Neural cell (in vitro differentiated cells): Measurements from ENCODE around the gene VLDLR. TPM values are rescaled to one million over a fixed set of nuclear protein-coding genes. Genes with fewer than 3 reads are reported as not detected.

Source experiments
- H2AFZ ChIP-seq: fragments of 200-600, 300-800 bp; sonication (generic), shearing (Covaris generic); 2 replicates; pipeline ENCODE4 v1.6.0; 2014; ENCODE audit warnings: low read depth, mild to moderate bottlenecking, antibody characterized with exemption, low read length, moderate library complexity
- H3F3A ChIP-seq: fragments of 200-600 bp; shearing (Covaris generic); 2 replicates; pipeline ENCODE4 v1.6.1; 2016; ENCODE audit warnings: mild to moderate bottlenecking, moderate library complexity, mixed read lengths, antibody characterized with exemption, low read length; ENCODE audit not compliant: insufficient read depth, poor library complexity, severe bottlenecking
- H3K27ac ChIP-seq: fragments of 200-600, 300-800 bp; sonication (generic), shearing (Covaris generic); 2 replicates; pipeline ENCODE4 v1.5.1; 2014; ENCODE audit warnings: mild to moderate bottlenecking, low read length, moderate library complexity
- H3K27me3 ChIP-seq: fragments of 300-800, 200-600 bp; sonication (generic), shearing (Covaris generic); 2 replicates; pipeline ENCODE4 v1.6.0; 2014; ENCODE audit warnings: mild to moderate bottlenecking, low read depth, low read length, moderate library complexity; ENCODE audit not compliant: insufficient read depth
- H3K36me3 ChIP-seq: fragments of 300-800, 200-600 bp; sonication (generic), shearing (Covaris generic); 2 replicates; pipeline ENCODE4 v1.5.1; 2014; ENCODE audit warnings: mild to moderate bottlenecking, antibody characterized with exemption, low read length, moderate library complexity; ENCODE audit not compliant: insufficient read depth
- H3K4me2 ChIP-seq: fragments of 300-800, 200-600 bp; sonication (generic), shearing (Covaris generic); 2 replicates; pipeline ENCODE4 v1.6.0; 2014; ENCODE audit warnings: mild to moderate bottlenecking, low read length
- H3K4me3 ChIP-seq: fragments of 300-800, 200-600 bp; sonication (generic), shearing (Covaris generic); 2 replicates; pipeline ENCODE4 v1.5.1; 2014; ENCODE audit warnings: mild to moderate bottlenecking, low read length, moderate library complexity
- H3K79me2 ChIP-seq: fragments of 200-600 bp; shearing (Covaris generic); replicated peaks from 2 replicates; pipeline ENCODE4 v1.6.0; 2014; ENCODE audit warnings: mild to moderate bottlenecking, low read length, moderate library complexity; ENCODE audit not compliant: insufficient read depth
- H3K9ac ChIP-seq: fragments of 300-800, 200-600 bp; sonication (generic), shearing (Covaris generic); 2 replicates; pipeline ENCODE4 v1.6.1; 2016; ENCODE audit warnings: mild to moderate bottlenecking, low read length, mixed read lengths
- H3K9me2 ChIP-seq: fragments of 200-600 bp; shearing (Covaris generic); 2 replicates; pipeline ENCODE4 v1.6.1; 2016; ENCODE audit warnings: mild to moderate bottlenecking, low read length, mixed read lengths; ENCODE audit not compliant: insufficient read depth
- H3K9me3 ChIP-seq: fragments of 200-600, 300-800 bp; sonication (generic), shearing (Covaris generic); 2 replicates; pipeline ENCODE4 v1.6.1; 2016; ENCODE audit warnings: mild to moderate bottlenecking, mixed run types, low read length, moderate library complexity, mixed read lengths
- H4K20me1 ChIP-seq: fragments of 200-600 bp; shearing (Covaris generic); 2 replicates; pipeline ENCODE4 v1.6.1; 2016; ENCODE audit warnings: mild to moderate bottlenecking, mixed run types; ENCODE audit not compliant: insufficient read depth
- CTCF ChIP-seq: fragments of 450-650 bp; IDR thresholded peaks from 2 replicates; pipeline ENCODE4 v1.5.1; 2014; ENCODE audit warnings: antibody characterized with exemption, mild to moderate bottlenecking, moderate library complexity; ENCODE audit not compliant: poor library complexity, severe bottlenecking
- EP300 ChIP-seq: fragments of 450-650 bp; conservative IDR thresholded peaks from 2 replicates; pipeline ENCODE4 v1.6.1; 2014; ENCODE audit warnings: antibody characterized with exemption, mild to moderate bottlenecking, moderate library complexity; ENCODE audit not compliant: poor library complexity, severe bottlenecking
- EZH2 ChIP-seq: fragments of 200-600, 300-800 bp; shearing (Covaris generic), sonication (generic); IDR thresholded peaks from 2 replicates; pipeline ENCODE4 v1.6.1; 2014; ENCODE audit warnings: antibody characterized with exemption, low read length, borderline replicate concordance, mild to moderate bottlenecking; ENCODE audit not compliant: insufficient read depth, poor library complexity, severe bottlenecking
- MXI1 ChIP-seq: fragments of 450-650 bp; conservative IDR thresholded peaks from 2 replicates; pipeline ENCODE4 v1.6.1; 2014; ENCODE audit warnings: antibody characterized with exemption, mild to moderate bottlenecking; ENCODE audit not compliant: poor library complexity, severe bottlenecking
- POLR2AphosphoS5 ChIP-seq: IDR thresholded peaks from 2 replicates; pipeline ENCODE4 v1.6.1; 2012
- RAD21 ChIP-seq: fragments of 450-650 bp; conservative IDR thresholded peaks from 2 replicates; pipeline ENCODE4 v1.6.1; 2014; ENCODE audit warnings: antibody characterized with exemption, mild to moderate bottlenecking, moderate library complexity
- REST ChIP-seq: IDR thresholded peaks from 2 replicates; pipeline ENCODE4 v1.6.1; 2012; ENCODE audit warnings: borderline replicate concordance
- SMC3 ChIP-seq: fragments of 450-650 bp; conservative IDR thresholded peaks from 2 replicates; pipeline ENCODE4 v1.6.1; 2014; ENCODE audit warnings: antibody characterized with exemption, mild to moderate bottlenecking, moderate library complexity; ENCODE audit not compliant: poor library complexity
- TAF1 ChIP-seq: IDR thresholded peaks from 2 replicates; pipeline ENCODE4 v1.6.1; 2012; ENCODE audit warnings: low read depth
- polyA plus RNA-seq: library from polyadenylated mRNA; depleted of rRNA; stranded (reverse); fragments of >200 nt; gene quantifications from 2 replicates; pipeline ENCODE4 v1.2.3, GENCODE V29; 2014

VLDLR gene
- polyA plus RNA-seq, 1 donor from 2014 or later: 62.7 TPM

- Histone ChIP-seq H3K36me3 (no peaks in the 10 kb centered on the region), H3F3A (no peaks in the 10 kb centered on the region), H3K79me2 (no peaks in the 10 kb centered on the region), H3K9ac (no peak overlapping the region), H3K4me3 (no peak overlapping the region), H3K27me3 (no peaks in the 10 kb centered on the region), H4K20me1 (no peaks in the 10 kb centered on the region), H2AFZ (no peak overlapping the region), H3K9me3 (peaks cover 9% of the 10 kb centered on the region), H3K4me2 (no peak overlapping the region), H3K27ac (no peak overlapping the region), H3K9me2 (no peaks in the 10 kb centered on the region)
- no peak for TF ChIP-seq REST
- no peak for TF ChIP-seq MXI1
- TF ChIP-seq CTCF: no peak
- TF ChIP-seq SMC3: no peak
- TF ChIP-seq POLR2AphosphoS5: no peak
- no peak for TF ChIP-seq EP300
- no peak for TF ChIP-seq EZH2
- TF ChIP-seq TAF1: no peak
- TF ChIP-seq RAD21: no peak
Measured at GRCh38 chr9:2595973-2596372, 25.6 kb upstream of the VLDLR start.

GRCh38 chr9:2597483-2597882 lies 24.1 kb upstream of the VLDLR start:
- H3F3A ChIP-seq: no peaks in the 10 kb centered on the region
- no peak overlapping the region for H2AFZ ChIP-seq
- H3K79me2 ChIP-seq: no peaks in the 10 kb centered on the region
- no peaks in the 10 kb centered on the region for H3K9me3 ChIP-seq
- no peak overlapping the region for H3K4me3 ChIP-seq
- H3K36me3 ChIP-seq: no peaks in the 10 kb centered on the region
- no peak overlapping the region for H3K9ac ChIP-seq
- no peak for TF ChIP-seq CTCF
- TF ChIP-seq EZH2: no peak
- no peak for TF ChIP-seq EP300
- TF ChIP-seq SMC3: no peak
- no peak for TF ChIP-seq REST
- TF ChIP-seq TAF1: no peak
- no peak for TF ChIP-seq MXI1
- no peak for TF ChIP-seq RAD21
- TF ChIP-seq POLR2AphosphoS5: no peak
- H3K27ac ChIP-seq: no peak overlapping the region
- H4K20me1 ChIP-seq: no peaks in the 10 kb centered on the region
- no peaks in the 10 kb centered on the region for H3K9me2 ChIP-seq
- no peak overlapping the region for H3K4me2 ChIP-seq
- H3K27me3 ChIP-seq: no peaks in the 10 kb centered on the region
